SK-N-MC (cell line): ENCODE results near the gene RALGPS1.

Experiments
- EZH2 ChIP-seq: fragments of 200-600 bp; sonication (generic); IDR thresholded peaks from one replicate; pipeline ENCODE4 v1.6.1; 2017; ENCODE audit warnings: antibody characterized with exemption
- FOXP2 ChIP-seq: optimal IDR thresholded peaks from 2 replicates; pipeline ENCODE3; 2011; ENCODE audit warnings: mild to moderate bottlenecking, moderate library complexity; ENCODE audit not compliant: insufficient read depth; ENCODE audit errors: extremely low read length, control extremely low read depth
- POLR2AphosphoS5 ChIP-seq: IDR thresholded peaks from 2 replicates; pipeline ENCODE4 v1.6.1; 2012; ENCODE audit warnings: mild to moderate bottlenecking, low read depth, low read length, borderline replicate concordance

- no peak for TF ChIP-seq POLR2AphosphoS5
- TF ChIP-seq EZH2, result no peak
- TF ChIP-seq FOXP2, result no peak
These were observed 240.0 kb downstream of the RALGPS1 start for GRCh38 chr9:127154390-127155191.
